DMS 273 (cell line): ENCODE data around the gene ADARB2.

Experiments used
- DNase-seq: peaks from one replicate; lab custom pipeline; 2025; ENCODE audit not compliant: unreplicated experiment; lab: John Stamatoyannopoulos, UW

The ADARB2 gene

GRCh38 chr10:1643908-1644179, 93.5 kb downstream of the ADARB2 start:
- no peak for DNase-seq

- DNase-seq, result no peak
Measured at GRCh38 chr10:1643161-1643907, 94.0 kb downstream of the ADARB2 start.

GRCh38 chr10:1642600-1643160, 94.6 kb downstream of the ADARB2 start:
- no peak for DNase-seq

GRCh38 chr10:1641402-1641801, 95.9 kb downstream of the ADARB2 start:
- DNase-seq, result no peak

DNA sequence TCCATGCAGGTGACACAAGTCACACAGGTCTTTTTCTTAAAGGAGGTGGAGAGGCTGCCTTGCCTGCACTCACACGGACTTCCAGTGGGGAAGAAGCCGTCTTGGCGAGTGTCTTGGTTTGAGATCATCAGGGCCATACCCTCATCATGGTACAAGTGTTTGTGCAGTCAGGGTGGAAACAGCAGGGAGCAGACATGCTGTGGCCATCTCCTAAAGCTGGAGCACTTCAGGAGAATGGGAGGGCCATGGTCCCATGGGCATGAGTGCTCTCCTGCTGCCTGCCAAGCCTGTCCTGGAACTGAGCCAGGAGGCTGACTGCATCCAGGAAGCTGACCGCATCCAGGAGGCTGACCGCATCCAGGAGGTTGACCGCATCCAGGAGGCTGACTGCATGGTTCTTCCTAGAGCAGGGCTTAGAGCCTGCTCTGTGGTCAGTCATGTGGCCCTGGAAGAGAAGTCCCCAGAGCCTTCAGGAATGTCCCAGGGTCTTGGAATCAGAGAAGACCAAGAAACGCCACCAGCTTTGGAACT, 98.4 kb downstream of the ADARB2 start:
- no peak for DNase-seq

- no peak for DNase-seq
Measured at GRCh38 chr10:1635340-1635739, 102.0 kb downstream of the ADARB2 start.

- no peak for DNase-seq
Measured at GRCh38 chr10:1634239-1634638, 103.1 kb downstream of the ADARB2 start.

DNA sequence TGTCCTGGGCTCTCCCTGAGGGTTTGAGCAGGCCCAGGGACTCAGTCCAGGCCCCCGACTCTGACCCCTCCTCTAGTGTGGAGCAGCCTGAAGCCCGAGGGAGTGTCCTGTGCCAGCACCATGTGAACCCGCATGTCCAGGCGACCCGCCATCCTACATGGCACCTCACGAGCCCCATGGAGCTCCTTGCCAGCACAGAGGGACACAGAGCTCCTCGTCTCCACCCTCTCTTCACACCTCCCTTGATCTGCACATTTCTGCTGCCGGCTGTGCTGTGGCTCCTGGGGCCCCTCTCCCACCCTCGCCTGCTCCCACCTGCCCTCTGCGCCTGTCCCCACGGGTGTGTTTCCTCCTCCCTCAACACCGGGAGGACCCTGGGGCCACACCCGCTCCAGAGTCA, 103.5 kb downstream of the ADARB2 start:
- DNase-seq, result no peak

DNA sequence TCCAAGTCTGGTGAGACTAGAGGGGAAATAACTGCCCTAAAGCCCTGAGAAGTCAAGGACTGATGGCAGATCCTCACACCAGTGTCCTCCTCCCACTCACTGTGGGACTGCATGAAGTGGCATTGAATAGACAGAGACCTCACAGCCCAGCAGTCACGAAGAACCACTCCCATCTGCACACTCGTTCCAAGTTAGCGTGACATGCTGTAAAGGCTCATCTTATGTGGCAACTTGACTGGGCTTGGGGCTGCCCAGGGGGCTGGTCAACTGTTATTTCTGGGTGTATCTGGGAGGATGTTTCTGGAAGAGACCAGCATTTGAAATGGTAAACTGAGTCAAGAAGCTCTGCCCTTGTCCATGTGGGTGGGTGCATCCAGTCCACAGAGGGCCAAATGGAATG, 104.7 kb downstream of the ADARB2 start:
- DNase-seq, result no peak

- DNase-seq, result no peak
Measured at GRCh38 chr10:1632141-1632540, 105.2 kb downstream of the ADARB2 start.

DNA sequence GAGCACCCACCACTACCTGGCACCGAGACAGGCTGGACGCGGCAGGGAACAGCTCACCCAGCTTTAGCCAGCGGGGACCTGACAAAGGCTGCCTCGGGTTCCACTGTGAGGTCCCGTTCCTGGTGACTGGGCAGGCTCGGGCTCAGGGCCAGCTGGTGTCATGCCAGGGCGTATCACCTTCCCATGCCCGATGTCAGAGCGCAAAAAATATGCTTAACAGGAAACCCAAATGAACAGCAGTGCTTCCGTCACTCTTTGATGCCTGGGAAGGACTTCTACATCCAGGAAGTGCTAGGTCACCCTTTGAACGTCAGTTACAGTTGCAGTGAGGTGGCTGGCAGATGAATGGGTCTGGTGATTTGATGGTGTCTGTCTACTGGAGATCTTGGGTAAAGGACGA, 106.0 kb downstream of the ADARB2 start:
- no peak for DNase-seq

GRCh38 chr10:1630304-1630703, 107.0 kb downstream of the ADARB2 start:
- no peak for DNase-seq

DNA sequence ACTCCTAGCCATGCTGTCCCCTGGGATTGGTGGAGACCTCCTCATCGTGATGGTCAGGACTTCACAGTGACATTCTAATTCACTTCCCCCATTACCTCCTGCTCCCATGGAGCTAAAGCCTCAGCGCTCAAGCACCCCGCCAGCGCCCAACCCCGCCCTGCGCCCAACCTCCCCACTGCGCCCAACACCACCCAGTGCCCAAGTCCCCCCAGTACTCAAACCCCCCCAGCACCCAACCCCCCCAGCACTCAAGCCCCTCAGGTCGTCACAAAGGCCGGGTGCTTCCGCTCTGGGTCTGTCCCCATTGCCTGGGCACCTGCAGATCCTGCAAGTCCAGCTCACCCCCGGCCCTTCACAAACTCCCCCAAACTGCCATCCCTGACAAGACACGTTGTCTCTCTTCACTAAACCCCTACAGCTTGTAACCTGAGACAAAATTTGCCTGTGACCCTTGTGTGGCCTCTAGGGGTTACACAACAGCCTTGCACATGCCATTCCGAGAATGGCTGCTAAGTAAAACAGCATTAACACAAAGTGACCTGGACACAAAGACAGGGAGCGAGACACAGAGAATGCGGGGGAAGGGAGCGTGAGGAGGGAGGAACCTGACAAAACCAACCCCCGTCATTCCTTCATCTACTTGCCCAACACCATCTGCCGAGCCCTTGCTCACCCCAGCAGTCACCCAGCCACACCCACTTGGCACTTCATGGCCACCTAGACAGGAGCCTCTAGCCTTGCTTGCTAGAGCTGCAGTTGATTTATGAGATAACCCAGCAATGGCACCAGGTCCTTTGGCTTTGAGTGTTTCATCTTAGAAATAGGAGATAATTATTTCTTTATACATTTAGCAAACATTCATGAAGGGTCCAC, 107.8 kb downstream of the ADARB2 start:
- DNase-seq, result no peak

GRCh38 chr10:1628757-1629156, 108.6 kb downstream of the ADARB2 start:
- DNase-seq, result no peak

DNA sequence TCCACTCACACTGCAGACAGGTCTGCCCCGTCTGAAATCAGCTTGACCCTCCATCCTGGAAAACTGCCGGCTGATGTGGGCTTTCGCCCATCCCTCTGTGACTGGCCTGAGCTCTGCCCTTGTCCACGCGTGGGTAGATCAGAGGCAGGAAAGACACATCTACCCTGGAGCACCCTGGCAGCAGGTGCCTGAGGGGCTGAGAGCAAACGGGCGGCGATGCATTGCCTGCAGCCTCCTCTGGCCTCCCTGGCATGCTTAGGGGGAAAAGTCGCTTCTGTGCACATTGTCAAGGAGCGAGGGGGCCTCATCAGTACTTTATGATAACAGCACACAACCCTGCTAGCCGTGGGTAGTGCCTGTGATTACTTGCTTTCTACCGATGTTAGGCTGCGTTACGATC, 109.4 kb downstream of the ADARB2 start:
- DNase-seq, result no peak

DNA sequence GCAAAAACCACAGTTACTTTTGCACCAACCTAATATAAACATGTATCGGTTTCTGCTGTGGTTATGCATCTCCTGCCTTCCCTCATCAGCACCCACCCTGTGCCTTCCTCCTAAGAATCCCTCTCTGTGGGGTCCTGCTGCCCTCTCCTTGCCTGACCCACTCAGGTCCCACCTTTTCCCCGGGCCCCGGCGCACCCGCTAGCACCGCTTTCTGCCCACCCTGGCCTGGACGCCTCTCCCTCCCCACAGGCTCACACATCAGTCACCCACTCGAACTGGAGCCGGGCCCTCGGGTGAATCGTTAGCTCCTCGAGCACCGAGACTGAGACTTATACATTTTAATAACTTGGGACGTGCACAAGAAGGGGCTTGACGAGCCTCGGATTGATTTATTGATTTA, 110.5 kb downstream of the ADARB2 start:
- no peak for DNase-seq

GRCh38 chr10:1626410-1626809, 110.9 kb downstream of the ADARB2 start:
- no peak for DNase-seq

GRCh38 chr10:1625731-1626130, 111.6 kb downstream of the ADARB2 start:
- no peak for DNase-seq

DNA sequence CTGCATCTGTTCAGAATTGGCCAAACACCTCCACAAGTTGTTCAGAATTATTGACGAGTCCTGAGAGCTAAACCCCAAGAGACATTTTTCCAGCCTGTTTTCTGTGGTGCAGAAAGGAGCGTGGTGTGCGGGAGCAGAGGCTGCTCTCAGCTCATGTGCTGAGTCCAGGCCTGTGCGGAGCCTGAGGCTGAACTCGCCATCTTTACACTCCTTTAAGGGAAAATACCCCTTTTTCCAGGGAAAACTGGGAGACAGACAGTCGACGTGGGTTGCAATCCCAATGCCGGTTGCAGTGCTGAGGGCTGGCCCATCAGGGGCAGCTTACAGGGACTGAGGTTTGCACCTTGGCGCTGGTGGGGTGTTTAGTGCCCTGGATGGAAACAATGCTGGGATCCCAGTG, 112.2 kb downstream of the ADARB2 start:
- DNase-seq, result no peak

- DNase-seq, result no peak
Measured at GRCh38 chr10:1624240-1624639, 113.1 kb downstream of the ADARB2 start.

DNA sequence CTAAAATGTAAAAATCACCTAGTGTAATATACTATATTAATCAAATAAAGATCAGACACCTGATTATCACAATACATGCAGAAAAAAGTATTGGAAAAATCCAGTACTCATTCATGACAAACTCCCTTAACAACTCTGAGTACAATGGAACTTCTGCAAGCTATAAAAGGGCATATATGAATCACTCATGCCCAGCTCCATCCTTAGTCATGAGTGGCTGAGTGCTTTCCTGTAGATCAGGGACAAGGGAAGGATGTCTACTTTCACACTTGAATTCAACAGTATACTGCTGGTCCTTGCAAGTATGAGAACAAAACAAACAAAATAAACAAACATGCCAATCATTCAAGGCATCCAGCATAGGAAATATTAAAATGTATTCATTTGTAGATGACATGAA, 116.5 kb downstream of the ADARB2 start:
- DNase-seq, result no peak
